ENCODE measurements around the gene LDLRAD4. TPM values are rescaled to one million over a fixed set of nuclear protein-coding genes. Genes with fewer than 3 reads are reported as not detected.
A peak's percentile ranks its signal among the peaks of the same experiment; 100 is the strongest.

LDLRAD4 gene
- total RNA-seq, 1 donor from 2014 or later: 34.1 TPM

DNA sequence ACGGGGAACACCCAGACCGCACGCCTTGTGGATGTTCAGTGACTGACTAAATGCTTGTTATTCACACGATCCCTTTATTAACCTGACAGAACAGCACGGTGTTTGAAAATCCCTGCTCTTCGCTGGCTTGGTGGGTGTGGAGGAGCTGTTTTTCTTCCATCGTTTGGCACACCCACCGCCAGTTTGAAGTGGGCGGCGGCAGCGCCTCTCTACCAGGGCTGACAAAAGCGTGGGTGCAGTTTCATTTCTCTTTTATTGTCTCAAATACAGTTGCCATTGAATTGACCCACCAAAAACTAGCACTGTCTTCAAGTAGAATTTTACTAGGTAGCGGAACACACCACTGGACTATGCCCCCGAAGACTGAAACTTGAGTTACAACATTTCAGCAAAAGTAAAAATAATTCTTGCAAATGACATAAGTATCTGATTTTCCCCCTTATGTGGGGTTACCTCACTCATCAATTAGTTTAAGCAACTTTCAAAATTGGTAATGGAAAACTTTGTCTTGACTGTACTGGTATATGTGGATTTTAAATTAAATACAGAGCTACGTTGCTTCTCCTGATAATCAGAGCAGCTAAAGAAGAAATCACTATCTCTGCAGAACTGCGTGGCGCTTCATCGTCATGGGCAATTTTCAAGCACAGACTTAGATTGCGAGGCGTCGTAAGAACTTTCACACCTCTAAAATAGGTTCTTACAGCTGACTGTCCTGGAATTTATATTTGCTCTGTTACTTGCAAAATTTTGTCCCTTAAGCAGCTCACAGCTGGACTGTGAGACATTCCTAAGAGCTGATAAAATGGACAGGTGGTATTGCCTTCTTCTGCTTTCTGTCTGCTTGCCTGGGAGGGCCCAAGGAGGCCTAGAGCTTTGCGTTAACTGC, 60.9 kb downstream of the LDLRAD4 start:
- Mint-ChIP-seq H3K4me1 (ENCODE audit: unreplicated experiment) (peaks cover 29% of the 10 kb centered on the region), H3K4me3 (ENCODE audit: unreplicated experiment) (no peak overlapping the region), H3K27ac (ENCODE audit: unreplicated experiment) (no peak overlapping the region), H3K9me3 (ENCODE audit: unreplicated experiment) (no peaks in the 10 kb centered on the region), H3K27me3 (ENCODE audit: unreplicated experiment) (peaks cover 5% of the 10 kb centered on the region), H3K36me3 (ENCODE audit: low read depth, unreplicated experiment) (peaks cover 20% of the 10 kb centered on the region)
- TF ChIP-seq CTCF (IDR thresholded peaks at IDR 0.05; ENCODE audit: unreplicated experiment): no peak
- DNase-seq (ENCODE audit: low spot score): no peak

DNA sequence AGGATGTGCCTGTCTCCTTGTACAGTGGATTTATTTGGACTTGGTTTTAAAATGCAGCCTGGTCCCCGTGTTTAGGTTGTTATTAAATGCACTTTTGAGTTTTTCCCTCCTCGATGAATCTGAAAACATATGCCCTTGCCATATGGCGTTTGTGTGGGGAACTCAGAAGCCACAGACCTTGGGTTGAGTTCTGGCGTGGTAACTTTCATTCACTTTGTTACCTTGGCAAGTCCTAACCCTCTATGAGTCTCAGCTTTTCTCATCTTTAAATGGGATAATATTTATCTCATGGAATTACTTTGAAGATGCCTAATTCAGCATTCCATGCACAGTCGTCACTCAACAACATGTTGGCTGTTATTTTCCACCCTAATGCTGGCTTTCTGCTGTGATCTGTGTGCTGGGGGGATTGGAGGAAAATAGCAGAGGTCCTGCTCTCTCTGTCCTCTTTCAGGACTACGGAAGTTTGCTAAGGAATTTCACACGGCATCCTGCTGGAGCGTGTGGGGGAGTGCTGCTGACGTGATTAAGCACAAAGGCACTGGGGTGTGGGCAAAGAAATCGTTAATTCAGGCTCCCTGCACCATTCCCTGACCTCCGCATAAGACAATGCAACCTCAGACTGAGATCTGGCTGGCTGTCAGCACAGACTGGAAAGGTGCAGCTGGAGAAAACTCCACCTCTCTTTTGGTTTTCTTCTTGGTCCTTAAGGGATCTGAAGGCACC, 61.7 kb downstream of the LDLRAD4 start:
- no peaks in the 10 kb centered on the region for H3K9me3 Mint-ChIP-seq (ENCODE audit: unreplicated experiment)
- peaks cover 29% of the 10 kb centered on the region for H3K4me1 Mint-ChIP-seq (ENCODE audit: unreplicated experiment)
- no peak overlapping the region for H3K4me3 Mint-ChIP-seq (ENCODE audit: unreplicated experiment)
- TF ChIP-seq CTCF (IDR thresholded peaks at IDR 0.05; ENCODE audit: unreplicated experiment): no peak
- DNase-seq (ENCODE audit: low spot score): peak; percentile 19
- H3K36me3 Mint-ChIP-seq (ENCODE audit: low read depth, unreplicated experiment): peaks cover 20% of the 10 kb centered on the region
- peak overlapping the region; percentile 58 for H3K27ac Mint-ChIP-seq (ENCODE audit: unreplicated experiment)
- H3K27me3 Mint-ChIP-seq (ENCODE audit: unreplicated experiment): peaks cover 6% of the 10 kb centered on the region

DNA sequence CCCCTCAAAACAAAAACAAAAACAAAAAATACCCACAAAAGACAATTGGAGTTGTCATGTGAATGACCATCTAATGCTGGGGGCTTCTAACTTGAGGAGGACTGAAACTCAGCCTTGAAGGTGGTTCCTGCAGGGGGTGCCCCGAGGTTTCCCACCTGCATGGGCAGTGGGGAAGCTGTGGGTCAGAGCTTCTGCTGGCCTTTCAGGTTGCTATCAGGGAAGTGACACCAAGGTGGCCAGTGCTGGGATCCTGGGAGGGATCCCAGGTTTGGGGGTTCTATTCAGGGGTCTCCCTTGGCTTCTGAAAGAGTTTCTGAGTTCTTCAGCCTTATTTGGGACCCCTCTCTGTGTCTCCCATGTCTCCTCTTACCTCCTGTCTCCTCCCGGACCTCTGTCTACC, 62.8 kb downstream of the LDLRAD4 start:
- H3K9me3 Mint-ChIP-seq (ENCODE audit: unreplicated experiment): no peaks in the 10 kb centered on the region
- peaks cover 20% of the 10 kb centered on the region for H3K36me3 Mint-ChIP-seq (ENCODE audit: low read depth, unreplicated experiment)
- peaks cover 27% of the 10 kb centered on the region for H3K4me1 Mint-ChIP-seq (ENCODE audit: unreplicated experiment)
- no peak for DNase-seq (ENCODE audit: low spot score)
- H3K27me3 Mint-ChIP-seq (ENCODE audit: unreplicated experiment): peaks cover 6% of the 10 kb centered on the region
- H3K27ac Mint-ChIP-seq (ENCODE audit: unreplicated experiment): no peak overlapping the region
- no peak overlapping the region for H3K4me3 Mint-ChIP-seq (ENCODE audit: unreplicated experiment)
- TF ChIP-seq CTCF (IDR thresholded peaks at IDR 0.05; ENCODE audit: unreplicated experiment): no peak

DNA sequence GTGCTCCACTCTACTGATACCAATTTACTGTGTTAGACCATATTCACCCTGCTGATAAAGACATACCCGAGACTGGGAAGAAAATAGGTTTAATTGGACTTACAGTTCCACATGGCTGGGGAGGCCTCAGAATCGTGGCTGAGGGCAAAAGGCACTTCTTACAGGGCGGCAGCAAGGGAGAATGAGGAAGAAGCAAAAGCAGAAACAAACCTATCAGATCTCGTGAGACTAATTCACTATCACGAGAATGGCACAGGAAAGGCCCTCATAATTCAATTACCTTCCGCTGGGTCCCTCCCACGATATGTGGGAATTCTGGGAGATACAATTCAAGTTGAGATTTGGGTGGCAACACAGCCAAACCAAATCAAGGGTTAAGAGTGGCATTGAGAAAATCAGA, 65.2 kb downstream of the LDLRAD4 start:
- peaks cover 15% of the 10 kb centered on the region for H3K4me1 Mint-ChIP-seq (ENCODE audit: unreplicated experiment)
- peaks cover 12% of the 10 kb centered on the region for H3K36me3 Mint-ChIP-seq (ENCODE audit: low read depth, unreplicated experiment)
- H3K27me3 Mint-ChIP-seq (ENCODE audit: unreplicated experiment): peaks cover 6% of the 10 kb centered on the region
- H3K27ac Mint-ChIP-seq (ENCODE audit: unreplicated experiment): peak overlapping the region; percentile 67
- TF ChIP-seq CTCF (IDR thresholded peaks at IDR 0.05; ENCODE audit: unreplicated experiment): no peak
- H3K9me3 Mint-ChIP-seq (ENCODE audit: unreplicated experiment): no peaks in the 10 kb centered on the region
- no peak for DNase-seq (ENCODE audit: low spot score)
- H3K4me3 Mint-ChIP-seq (ENCODE audit: unreplicated experiment): no peak overlapping the region
